Measurements from ENCODE around the gene ABHD13.
"Not testable (repeated sequence)": the region's sequence is repeated elsewhere in the genome, so short reads cannot be mapped to it uniquely, and the experiment has no call there.

Gene ABHD13

DNA sequence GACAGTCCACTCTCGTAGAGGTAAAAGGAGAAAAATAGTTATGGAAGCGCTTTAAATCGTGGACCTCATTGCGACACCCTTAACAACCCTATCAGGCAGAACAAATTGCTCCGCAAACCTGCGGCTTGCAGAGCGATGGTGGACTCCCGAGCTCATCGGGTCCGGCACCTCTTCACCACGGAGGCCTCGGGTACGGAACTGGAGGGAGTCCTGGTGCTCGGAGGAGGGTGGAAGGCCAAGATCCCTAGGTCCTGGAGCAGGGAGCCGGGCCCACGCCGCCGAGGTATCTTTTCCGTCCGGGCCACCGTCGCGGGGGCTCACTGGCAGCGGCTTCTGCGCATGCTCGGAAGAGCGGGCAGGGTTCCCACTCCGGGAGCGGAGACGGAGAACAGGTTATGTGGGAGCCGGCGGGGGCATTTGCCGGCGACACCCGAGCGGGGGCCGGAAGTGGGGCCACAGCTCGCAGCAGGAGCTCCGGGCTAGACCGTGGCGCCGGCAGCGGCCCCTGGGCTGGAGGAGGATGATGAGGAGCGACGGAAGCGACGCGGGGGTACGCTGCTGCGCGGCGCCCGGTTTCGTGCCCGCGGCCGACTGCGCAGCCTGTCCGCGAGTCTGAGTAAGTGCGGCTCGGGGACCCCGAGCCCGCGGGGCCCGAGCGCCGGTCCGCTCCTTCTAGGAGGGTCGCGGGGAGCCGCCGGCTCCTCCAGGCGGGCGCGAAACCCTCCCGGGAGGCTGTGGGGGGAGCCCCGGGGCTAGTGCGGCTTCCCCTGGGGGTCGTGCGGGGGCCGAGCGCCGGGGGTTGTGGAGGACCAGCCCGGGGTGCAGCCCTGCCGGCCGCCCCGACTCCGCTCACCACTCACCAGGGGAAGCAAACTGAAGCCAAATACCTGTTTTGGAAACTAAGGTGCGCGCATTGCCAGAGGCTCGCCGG, at the start of gene ABHD13:
Gene ABHD13 (plus strand): TSS at position 349 of the 931 bp plus-strand sequence. CDS start 10,827 bp downstream, outside the sequence.
- DNase-seq (ENCODE audit: low read depth in 2 of 2) = peak; percentile 81 to 84

DNA sequence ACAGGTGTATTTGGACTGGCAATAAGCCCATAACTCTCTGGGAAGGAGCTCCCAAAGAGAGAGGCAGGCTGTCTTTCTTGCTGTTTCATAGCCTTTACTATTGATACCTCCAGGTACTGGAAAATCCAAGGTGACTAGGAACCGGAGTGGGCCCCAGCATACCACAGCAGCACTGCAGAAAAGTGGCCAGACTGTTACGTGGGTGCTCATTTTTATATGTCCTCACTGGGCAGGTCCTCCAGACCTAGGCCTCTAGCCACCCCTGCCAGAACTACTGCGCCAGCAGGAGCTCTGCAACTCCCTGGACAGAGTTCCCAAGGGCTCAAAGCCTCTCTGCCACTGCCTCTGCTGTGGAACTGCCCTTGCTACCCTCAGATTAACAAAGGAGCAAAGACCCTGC, 49.3 kb upstream of the ABHD13 start:
- DNase-seq (ENCODE audit: low read depth in 2 of 2) = no peak

DNA sequence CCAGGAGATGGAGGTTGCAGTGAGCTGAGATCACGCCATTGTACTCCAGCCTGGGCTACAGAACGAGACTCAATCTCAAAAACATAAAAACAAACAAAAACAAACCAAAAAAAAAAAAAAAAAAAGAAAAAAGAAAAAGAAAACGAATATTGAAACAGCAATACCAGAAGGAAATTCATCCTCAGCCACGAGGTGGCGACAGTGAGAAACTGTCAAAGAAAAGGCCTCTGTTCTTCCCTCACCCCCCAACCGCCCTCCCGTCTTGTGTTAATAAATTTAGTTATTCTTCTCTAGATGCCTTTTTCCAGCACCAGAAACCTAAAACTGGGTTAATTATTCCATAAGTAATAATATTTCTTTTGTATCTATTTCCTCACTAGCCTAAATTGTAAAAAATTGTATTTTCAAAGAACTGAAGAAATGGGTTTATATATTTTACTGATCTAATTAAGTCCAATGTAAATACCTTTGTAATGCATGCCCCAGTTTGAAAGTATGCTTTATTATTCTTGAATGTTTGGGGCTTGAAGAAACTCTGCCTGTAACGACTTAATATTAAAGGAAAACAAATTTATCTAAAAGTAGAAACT, 41.4 kb upstream of the ABHD13 start:
- peak; percentile 9 to 40 for DNase-seq (ENCODE audit: low read depth in 2 of 2)

DNA sequence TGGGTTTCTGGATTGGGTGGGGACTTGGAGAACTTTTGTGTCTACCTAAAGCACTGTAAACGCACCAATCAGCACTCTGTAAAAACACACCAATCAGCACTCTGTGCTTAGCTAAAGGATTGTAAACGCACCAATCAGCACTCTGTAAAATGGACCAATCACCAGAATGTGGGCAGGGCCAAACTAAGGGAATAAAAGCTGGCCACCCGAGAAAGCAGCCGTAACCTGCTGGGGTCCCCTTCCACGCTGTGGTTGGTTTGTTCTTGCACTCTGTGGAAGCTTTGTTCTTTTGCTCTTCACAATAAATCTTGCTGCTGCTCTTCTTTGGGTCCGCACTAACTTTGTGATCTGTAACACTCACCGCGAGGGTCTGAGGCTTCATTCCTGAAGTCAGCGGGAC, 40.1 kb upstream of the ABHD13 start:
- no peak for DNase-seq (ENCODE audit: low read depth in 2 of 2)

GRCh38 chr13:108182652-108183051, 35.5 kb upstream of the ABHD13 start:
- no peak for DNase-seq (ENCODE audit: low read depth in 2 of 2)

DNA sequence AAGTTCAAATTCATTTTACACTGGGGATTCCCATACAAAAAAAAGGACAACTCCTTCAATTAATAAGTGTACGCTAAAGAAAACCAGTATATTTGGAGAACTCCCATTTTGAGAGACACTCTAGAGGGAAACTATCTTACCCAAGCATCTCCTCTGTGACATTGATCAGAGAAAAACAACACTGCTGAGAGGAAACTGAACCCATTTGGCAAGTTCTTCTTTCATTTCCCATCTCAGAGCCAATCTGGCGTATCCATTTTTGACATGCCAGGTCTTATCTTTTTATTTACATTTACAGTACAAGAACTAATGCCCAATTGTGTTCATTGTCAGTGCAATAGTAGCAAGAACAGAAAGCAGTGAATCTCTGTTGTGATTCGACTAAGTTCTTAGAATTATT, 33.0 kb upstream of the ABHD13 start:
- no peak for DNase-seq (ENCODE audit: low read depth in 2 of 2)

DNA sequence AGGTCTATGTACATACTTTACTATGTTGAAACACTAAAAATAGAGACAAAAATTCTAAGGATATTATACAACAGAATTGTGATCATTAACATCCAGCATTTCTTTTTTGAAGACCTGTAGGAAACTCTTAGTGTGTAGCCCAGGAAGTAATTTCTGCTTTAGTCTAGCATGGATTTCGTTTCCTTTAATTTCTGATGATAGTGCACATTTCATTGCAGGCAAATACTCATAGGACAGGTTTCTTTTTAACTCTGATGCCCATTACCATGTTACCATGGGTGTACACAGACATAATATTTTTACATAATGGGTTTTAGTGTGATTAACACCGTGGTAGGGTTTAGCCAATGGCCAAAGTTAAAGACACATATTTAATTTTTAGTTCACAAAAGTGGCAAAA, 29.9 kb upstream of the ABHD13 start:
- no peak for DNase-seq (ENCODE audit: low read depth in 2 of 2)

DNA sequence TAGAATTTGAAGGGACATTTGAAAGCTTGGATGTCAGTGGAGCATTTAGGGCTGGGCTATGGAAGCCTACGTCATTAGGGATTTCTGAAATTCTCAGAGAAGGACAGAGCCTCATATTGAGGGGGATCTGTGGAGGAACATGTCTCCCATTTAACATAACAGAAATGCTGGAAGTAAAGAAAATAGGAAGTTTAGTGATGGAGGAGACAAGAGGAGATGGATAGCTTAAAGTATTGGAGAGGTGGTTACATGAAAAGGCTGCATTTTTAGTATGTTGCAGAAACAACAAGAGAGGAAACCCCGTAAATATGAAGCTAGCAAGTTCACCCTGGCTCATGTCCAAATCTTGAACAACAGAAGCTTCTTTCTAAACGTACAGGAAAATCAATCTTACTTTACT, 27.3 kb upstream of the ABHD13 start:
- DNase-seq (ENCODE audit: low read depth in 2 of 2) = no peak

GRCh38 chr13:108193806-108194205, 24.4 kb upstream of the ABHD13 start:
- DNase-seq (ENCODE audit: low read depth in 2 of 2) = no peak

DNA sequence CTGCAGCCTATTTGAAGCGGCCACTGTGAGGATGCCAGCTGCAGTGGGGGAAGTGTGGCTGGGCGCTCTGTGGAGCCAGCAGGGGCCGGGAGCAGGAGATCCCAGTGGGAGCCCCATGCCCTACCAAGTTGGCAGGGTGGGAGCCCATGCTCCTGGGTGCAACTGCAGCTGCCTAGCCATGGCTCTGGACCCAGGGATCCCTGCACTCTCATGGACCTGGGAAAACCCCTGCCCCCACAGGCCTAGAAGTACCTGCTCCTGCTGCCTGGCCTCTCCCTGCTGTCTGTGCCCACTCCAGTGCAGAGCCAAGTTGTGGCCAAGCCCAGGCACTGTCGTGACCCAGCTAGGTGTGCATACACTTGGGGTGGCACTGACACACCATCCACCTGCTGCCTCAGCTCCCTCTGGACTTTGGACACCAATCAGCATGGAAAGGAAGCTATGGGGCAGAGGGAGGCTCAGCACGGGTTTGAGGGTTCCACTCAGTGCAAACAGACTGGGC, 23.7 kb upstream of the ABHD13 start:
- no peak for DNase-seq (ENCODE audit: low read depth in 2 of 2)

- DNase-seq (ENCODE audit: low read depth in 2 of 2) = no peak
Observed at GRCh38 chr13:108195146-108195545, 23.0 kb upstream of the ABHD13 start.

- no peak for DNase-seq (ENCODE audit: low read depth in 2 of 2)
Observed at GRCh38 chr13:108195861-108196260, 22.3 kb upstream of the ABHD13 start.

DNA sequence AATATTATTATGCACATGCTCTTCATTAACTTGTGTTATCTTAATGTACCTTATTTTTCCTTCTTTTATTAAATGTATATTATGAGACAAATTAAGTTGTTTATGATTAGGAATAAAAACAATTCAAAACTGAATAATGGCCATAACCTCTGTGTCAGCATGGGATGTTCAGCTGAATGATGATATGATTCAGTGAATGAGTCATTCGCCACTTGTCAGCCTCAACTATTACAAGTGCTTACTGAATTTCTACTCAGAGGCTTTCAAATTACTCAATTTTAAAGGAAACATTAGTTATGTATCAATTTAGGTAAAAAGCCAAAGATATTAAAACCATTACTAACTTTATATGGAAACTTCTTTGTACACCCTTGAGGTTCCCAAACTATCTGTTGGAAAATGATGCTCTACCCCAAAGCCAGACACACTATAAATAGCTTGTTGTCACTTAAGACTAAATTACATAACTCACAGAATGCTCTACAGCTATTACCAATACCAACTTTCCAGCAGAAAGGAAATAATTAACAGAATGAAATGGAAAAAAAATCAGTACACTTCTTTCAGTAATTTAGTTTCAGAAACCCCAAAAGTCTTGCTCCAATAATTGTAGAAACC, 17.3 kb upstream of the ABHD13 start:
- DNase-seq (ENCODE audit: low read depth in 2 of 2) = no peak

- DNase-seq (ENCODE audit: low read depth in 2 of 2) = no peak
Observed at GRCh38 chr13:108210551-108210950, 7.6 kb upstream of the ABHD13 start.

GRCh38 chr13:108212886-108213285, 5.3 kb upstream of the ABHD13 start:
- no peak for DNase-seq (ENCODE audit: low read depth in 2 of 2)

GRCh38 chr13:108213946-108214345, 4.2 kb upstream of the ABHD13 start:
- DNase-seq (ENCODE audit: low read depth in 2 of 2) = no peak

- no peak for DNase-seq (ENCODE audit: low read depth in 2 of 2)
Observed at GRCh38 chr13:108214441-108215271, 3.5 kb upstream of the ABHD13 start.

DNA sequence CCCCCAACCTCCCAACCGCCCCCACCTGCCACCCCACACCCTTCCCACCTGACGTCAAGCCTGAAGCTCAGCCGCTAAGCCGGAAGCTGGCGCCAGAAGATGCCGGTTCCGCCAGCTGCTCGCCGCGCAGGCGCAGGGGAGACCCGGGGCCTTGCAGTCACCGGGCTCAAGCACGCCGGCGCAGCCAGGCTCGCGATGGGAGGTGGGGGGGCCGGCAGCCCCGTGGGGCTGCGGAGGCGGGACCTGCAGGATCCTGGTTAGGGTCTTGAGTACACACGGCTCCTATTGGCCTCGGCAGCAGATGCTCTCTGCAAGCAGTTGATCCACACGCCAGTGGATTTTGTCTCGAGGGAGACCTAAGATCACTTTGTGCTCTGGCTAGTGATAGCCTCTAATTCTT, 2.8 kb upstream of the ABHD13 start, which contains the start of gene LIG4:
Gene LIG4 (minus strand): TSS at position 101 of the 400 bp plus-strand sequence. CDS start 4,268 bp downstream, outside the sequence.
- DNase-seq (ENCODE audit: low read depth in 2 of 2) = peak; percentile 82 to 84

- not testable (repeated sequence) for DNase-seq (ENCODE audit: low read depth in 2 of 2)
Observed at GRCh38 chr13:108217307-108218043, 717 bp upstream of the ABHD13 start.

DNA sequence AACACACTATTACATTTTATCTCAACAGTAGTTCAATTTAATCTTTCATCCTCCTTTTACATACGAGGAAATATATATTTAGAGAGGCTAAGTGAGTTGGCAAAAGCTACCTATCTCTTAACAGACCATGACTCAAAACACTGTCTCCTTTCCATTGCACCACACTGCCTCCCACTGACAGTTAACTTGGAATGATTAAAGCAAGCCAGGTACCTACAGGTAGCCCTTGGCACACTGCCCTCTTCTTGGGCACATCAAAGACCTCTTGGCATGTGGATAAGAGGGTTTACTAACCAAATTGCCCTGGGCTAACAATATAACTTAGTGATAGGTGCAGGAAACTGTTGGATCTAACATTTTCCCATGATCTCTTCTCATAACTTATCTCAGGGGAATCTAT, 1.8 kb downstream of the ABHD13 start:
- no peak for DNase-seq (ENCODE audit: low read depth in 2 of 2)
